ENCODE measurements around the gene ACOXL.

- no peak for TF ChIP-seq CTCF (IDR thresholded peaks at IDR 0.05)
- no peak for TF ChIP-seq POLR2A (IDR thresholded peaks at IDR 0.05)
Measured at GRCh38 chr2:110863726-110864125, 131.4 kb downstream of the ACOXL start.
